ENCODE measurements around the gene NPEPL1.

The NPEPL1 gene

GRCh38 chr20:58706975-58707681, 14.5 kb downstream of the NPEPL1 start:
- Histone ChIP-seq H3K4me3 (ENCODE audit: low read depth in 1 of 2, low read length in 2 of 2) (no peak overlapping the region), H3K9me3 (ENCODE audit: low read length) (no peaks in the 10 kb centered on the region), H3K9ac (ENCODE audit: low read length) (no peak overlapping the region), H3K27ac (ENCODE audit: low read depth, low read length) (no peak overlapping the region), H3K36me3 (ENCODE audit: insufficient read depth, low read length) (peaks cover 29% of the 10 kb centered on the region), H3K27me3 (ENCODE audit: control insufficient read depth in 1 of 2, insufficient read depth in 2 of 2, low read length in 2 of 2) (no peaks in the 10 kb centered on the region), H3K4me1 (ENCODE audit: insufficient read depth, low read length) (no peaks in the 10 kb centered on the region)

GRCh38 chr20:58707770-58708169, 15.2 kb downstream of the NPEPL1 start:
- H3K4me3 ChIP-seq (ENCODE audit: low read depth in 1 of 2, low read length in 2 of 2) = no peak overlapping the region

GRCh38 chr20:58708246-58708931, 15.8 kb downstream of the NPEPL1 start:
- Histone ChIP-seq H3K36me3 (ENCODE audit: insufficient read depth, low read length) (peaks cover 21% of the 10 kb centered on the region), H3K9me3 (ENCODE audit: low read length) (no peaks in the 10 kb centered on the region), H3K4me3 (ENCODE audit: low read depth in 1 of 2, low read length in 2 of 2) (no peak overlapping the region), H3K9ac (ENCODE audit: low read length) (no peak overlapping the region), H3K27ac (ENCODE audit: low read depth, low read length) (no peak overlapping the region), H3K4me1 (ENCODE audit: insufficient read depth, low read length) (no peaks in the 10 kb centered on the region), H3K27me3 (ENCODE audit: control insufficient read depth in 1 of 2, insufficient read depth in 2 of 2, low read length in 2 of 2) (no peaks in the 10 kb centered on the region)

More at GRCh38 chr20:58707770-58708169, 15.2 kb downstream of the NPEPL1 start:
- H3K4me1 ChIP-seq (ENCODE audit: insufficient read depth, low read length) = no peaks in the 10 kb centered on the region
- no peaks in the 10 kb centered on the region for H3K27me3 ChIP-seq (ENCODE audit: control insufficient read depth in 1 of 2, insufficient read depth in 2 of 2, low read length in 2 of 2)
- H3K27ac ChIP-seq (ENCODE audit: low read depth, low read length) = no peak overlapping the region
- H3K9ac ChIP-seq (ENCODE audit: low read length) = no peak overlapping the region
- H3K9me3 ChIP-seq (ENCODE audit: low read length) = no peaks in the 10 kb centered on the region
- H3K36me3 ChIP-seq (ENCODE audit: insufficient read depth, low read length) = peaks cover 27% of the 10 kb centered on the region

DNA sequence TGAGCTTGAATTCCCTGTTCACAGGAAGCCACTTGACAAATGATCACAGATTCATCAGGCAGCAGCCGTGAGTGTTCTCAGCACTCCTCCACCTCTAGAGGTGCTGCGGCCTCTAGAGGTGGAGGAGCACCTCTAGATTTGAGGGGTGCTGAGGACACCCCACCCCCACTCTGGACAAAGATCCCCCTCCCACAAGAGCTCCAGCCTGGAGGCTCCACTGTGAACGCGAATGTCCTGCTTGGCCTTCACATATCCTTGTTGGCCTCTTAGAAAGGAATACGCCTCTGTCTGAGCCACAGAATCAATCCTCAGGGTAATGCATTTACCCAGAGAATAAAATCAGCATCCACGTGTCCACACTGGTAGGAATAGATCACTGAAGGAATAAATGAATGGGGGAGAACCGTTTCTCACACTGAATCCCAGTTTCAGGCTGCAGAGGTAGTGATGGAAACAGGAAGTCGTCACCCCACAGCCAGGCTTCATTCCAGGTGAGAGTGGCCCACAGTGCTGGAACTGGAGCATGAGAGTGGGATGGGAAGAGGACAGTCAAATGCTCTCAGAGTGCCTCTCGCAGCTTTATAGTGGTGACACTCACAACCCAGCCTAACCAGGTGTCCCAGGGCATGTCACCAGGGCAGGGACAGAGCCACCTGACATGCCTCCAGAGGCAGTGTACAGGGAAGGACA, 16.6 kb downstream of the NPEPL1 start:
- Histone ChIP-seq H3K4me3 (ENCODE audit: low read depth in 1 of 2, low read length in 2 of 2) (no peak overlapping the region), H3K9me3 (ENCODE audit: low read length) (no peaks in the 10 kb centered on the region), H3K36me3 (ENCODE audit: insufficient read depth, low read length) (peaks cover 13% of the 10 kb centered on the region), H3K9ac (ENCODE audit: low read length) (no peak overlapping the region), H3K27ac (ENCODE audit: low read depth, low read length) (no peak overlapping the region), H3K27me3 (ENCODE audit: control insufficient read depth in 1 of 2, insufficient read depth in 2 of 2, low read length in 2 of 2) (no peaks in the 10 kb centered on the region), H3K4me1 (ENCODE audit: insufficient read depth, low read length) (no peaks in the 10 kb centered on the region)

DNA sequence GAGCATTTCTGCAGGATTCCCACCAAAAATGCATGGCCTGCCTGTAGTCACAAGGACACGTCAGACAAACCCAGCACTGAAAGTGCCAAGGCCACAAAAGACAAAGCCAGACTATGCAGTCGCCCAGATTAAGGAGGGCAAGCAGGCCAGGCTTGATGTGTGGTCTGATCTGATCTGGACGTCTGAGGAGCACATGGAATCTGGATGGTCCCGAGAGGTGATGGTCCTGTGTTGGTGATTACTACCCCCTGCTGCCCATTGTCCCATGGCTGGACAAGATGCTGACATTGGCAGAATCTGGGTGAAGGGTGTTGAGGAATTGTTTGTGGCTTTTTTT, 17.1 kb downstream of the NPEPL1 start:
- no peaks in the 10 kb centered on the region for H3K9me3 ChIP-seq (ENCODE audit: low read length)
- H3K9ac ChIP-seq (ENCODE audit: low read length) = no peak overlapping the region
- H3K27ac ChIP-seq (ENCODE audit: low read depth, low read length) = no peak overlapping the region
- no peaks in the 10 kb centered on the region for H3K27me3 ChIP-seq (ENCODE audit: control insufficient read depth in 1 of 2, insufficient read depth in 2 of 2, low read length in 2 of 2)
- H3K36me3 ChIP-seq (ENCODE audit: insufficient read depth, low read length) = peaks cover 10% of the 10 kb centered on the region
- H3K4me1 ChIP-seq (ENCODE audit: insufficient read depth, low read length) = no peaks in the 10 kb centered on the region
- H3K4me3 ChIP-seq (ENCODE audit: low read depth in 1 of 2, low read length in 2 of 2) = no peak overlapping the region

GRCh38 chr20:58710481-58711265, 18.1 kb downstream of the NPEPL1 start:
- no peaks in the 10 kb centered on the region for H3K9me3 ChIP-seq (ENCODE audit: low read length)
- no peak overlapping the region for H3K27ac ChIP-seq (ENCODE audit: low read depth, low read length)
- H3K36me3 ChIP-seq (ENCODE audit: insufficient read depth, low read length) = peaks cover under 1% of the 10 kb centered on the region
- no peaks in the 10 kb centered on the region for H3K27me3 ChIP-seq (ENCODE audit: control insufficient read depth in 1 of 2, insufficient read depth in 2 of 2, low read length in 2 of 2)
- H3K9ac ChIP-seq (ENCODE audit: low read length) = no peak overlapping the region
- H3K4me3 ChIP-seq (ENCODE audit: low read depth in 1 of 2, low read length in 2 of 2) = no peak overlapping the region
- no peaks in the 10 kb centered on the region for H3K4me1 ChIP-seq (ENCODE audit: insufficient read depth, low read length)

DNA sequence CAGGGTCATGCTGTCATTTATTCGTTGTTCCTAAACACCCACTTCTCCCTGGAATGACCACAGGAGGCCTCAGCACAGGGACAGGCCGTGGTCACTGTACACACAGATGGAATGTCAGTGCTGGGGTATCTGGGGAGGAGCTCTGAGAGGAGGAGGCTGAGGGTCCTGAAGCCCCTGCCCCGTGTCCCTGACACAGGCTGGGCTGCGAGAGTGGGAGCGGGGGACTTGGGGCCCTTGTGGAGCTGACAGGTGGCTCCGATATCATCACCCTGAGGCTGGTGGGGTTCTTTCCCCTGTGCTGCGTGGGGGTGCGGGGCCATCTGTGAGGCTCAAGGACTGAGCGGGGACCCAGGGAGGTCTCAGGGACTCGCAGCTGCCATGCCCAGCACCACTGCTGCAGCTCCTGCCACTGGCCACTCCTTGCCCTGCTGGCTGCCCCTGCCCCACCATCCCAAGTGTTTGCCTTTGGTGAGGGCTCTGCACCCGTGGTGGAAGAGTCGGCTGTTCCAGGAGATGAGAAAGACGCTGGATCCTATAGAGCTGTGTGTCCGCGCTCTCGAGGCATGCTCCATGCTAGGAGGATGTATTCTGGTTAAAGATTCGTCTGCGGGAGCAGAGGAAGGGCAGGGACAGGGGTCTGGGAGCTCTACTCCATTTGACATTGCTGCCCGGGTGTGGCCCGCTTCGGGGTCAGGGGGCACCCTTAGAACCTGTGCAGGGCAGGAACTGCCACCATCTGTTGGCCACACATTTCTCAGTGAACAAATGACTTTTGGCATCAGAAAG, 18.9 kb downstream of the NPEPL1 start:
- no peak overlapping the region for H3K9ac ChIP-seq (ENCODE audit: low read length)
- no peak overlapping the region for H3K27ac ChIP-seq (ENCODE audit: low read depth, low read length)
- H3K27me3 ChIP-seq (ENCODE audit: control insufficient read depth in 1 of 2, insufficient read depth in 2 of 2, low read length in 2 of 2) = no peaks in the 10 kb centered on the region
- no peak overlapping the region for H3K4me3 ChIP-seq (ENCODE audit: low read depth in 1 of 2, low read length in 2 of 2)
- no peaks in the 10 kb centered on the region for H3K9me3 ChIP-seq (ENCODE audit: low read length)
- no peaks in the 10 kb centered on the region for H3K36me3 ChIP-seq (ENCODE audit: insufficient read depth, low read length)
- H3K4me1 ChIP-seq (ENCODE audit: insufficient read depth, low read length) = no peaks in the 10 kb centered on the region

DNA sequence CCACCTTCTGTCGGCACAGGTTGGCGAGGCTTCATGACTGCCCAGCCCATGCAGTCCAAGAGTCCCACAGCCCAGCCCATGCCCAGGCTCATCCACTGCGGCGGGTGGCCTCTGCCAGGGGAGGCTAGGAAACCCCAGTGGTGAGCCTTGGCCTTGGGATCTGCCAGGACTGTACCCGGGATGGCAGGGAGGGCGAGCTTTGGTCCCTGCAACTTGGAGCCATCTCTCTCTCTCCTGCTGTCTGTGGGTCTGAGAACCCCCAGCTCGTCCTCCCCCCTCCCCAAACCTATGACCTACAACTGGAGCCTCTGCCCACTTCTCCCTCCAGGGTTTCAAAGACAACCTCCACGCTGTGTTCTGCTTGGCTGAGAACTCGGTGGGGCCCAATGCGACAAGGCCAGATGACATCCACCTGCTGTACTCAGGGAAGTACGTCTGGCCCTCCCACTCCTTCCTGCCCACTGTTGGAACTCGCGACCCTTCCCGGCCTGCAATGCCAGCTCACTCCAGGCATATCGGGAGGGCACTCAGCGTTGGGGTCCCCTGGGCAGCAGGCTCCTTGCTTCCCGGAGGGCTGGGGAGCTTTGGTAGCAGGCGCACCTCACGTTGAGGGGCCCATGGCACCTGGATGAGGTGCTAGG, 19.7 kb downstream of the NPEPL1 start:
- Histone ChIP-seq H3K9ac (ENCODE audit: low read length) (no peak overlapping the region), H3K36me3 (ENCODE audit: insufficient read depth, low read length) (no peaks in the 10 kb centered on the region), H3K27ac (ENCODE audit: low read depth, low read length) (no peak overlapping the region), H3K4me3 (ENCODE audit: low read depth in 1 of 2, low read length in 2 of 2) (no peak overlapping the region), H3K9me3 (ENCODE audit: low read length) (no peaks in the 10 kb centered on the region), H3K4me1 (ENCODE audit: insufficient read depth, low read length) (no peaks in the 10 kb centered on the region), H3K27me3 (ENCODE audit: control insufficient read depth in 1 of 2, insufficient read depth in 2 of 2, low read length in 2 of 2) (no peaks in the 10 kb centered on the region)

DNA sequence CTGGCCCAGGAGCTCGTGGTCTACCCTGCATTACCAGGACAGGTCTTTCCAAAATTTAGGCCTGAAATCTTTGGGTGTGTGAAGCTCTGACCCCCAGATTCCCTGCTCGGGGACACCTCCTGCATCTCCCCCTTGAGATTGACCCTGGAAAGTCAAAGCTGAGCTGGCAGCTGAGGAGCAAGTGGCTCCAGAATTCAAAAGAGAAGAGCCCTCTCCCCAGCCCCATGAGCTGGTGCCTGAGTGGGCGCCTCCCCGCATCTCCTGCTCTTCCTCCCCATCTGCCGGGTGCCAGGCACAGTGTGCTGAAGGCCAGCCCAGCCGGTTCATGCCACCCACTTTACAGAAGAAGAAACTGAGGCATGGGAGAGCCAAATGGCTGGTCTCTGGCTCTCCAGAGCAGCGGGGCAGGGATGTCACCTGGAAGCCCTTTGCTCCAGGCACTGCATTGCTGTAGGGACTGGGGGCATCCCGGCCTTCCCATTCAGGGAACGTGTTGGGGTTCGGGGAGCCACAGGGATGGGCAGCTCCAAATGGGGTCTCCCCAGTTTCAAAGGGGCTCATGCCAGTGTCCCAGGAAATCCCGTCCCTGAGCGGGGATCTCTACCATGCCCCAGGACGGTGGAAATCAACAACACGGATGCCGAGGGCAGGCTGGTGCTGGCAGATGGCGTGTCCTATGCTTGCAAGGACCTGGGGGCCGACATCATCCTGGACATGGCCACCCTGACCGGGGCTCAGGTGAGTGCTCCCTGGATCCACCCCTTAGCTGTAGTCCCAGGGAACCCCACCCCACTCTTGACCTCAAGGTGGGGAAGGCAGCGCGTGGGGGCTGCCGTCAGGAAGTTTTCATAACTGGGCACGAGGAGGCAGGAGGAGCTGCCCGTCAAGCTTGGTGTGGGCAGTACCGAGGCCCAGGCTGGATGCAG, 20.5 kb downstream of the NPEPL1 start:
- Histone ChIP-seq H3K9me3 (ENCODE audit: low read length) (no peaks in the 10 kb centered on the region), H3K36me3 (ENCODE audit: insufficient read depth, low read length) (no peaks in the 10 kb centered on the region), H3K4me3 (ENCODE audit: low read depth in 1 of 2, low read length in 2 of 2) (no peak overlapping the region), H3K27me3 (ENCODE audit: control insufficient read depth in 1 of 2, insufficient read depth in 2 of 2, low read length in 2 of 2) (no peaks in the 10 kb centered on the region), H3K9ac (ENCODE audit: low read length) (no peak overlapping the region), H3K4me1 (ENCODE audit: insufficient read depth, low read length) (no peaks in the 10 kb centered on the region), H3K27ac (ENCODE audit: low read depth, low read length) (no peak overlapping the region)
